Esophagus squamous epithelium (tissue), 5 donors: ENCODE results near the gene ELAPOR2. TPM values are rescaled to one million over a fixed set of nuclear protein-coding genes. Genes with fewer than 3 reads are reported as not detected.

Experiments used
- DNase-seq: peaks from one replicate; lab custom pipeline; 2025; lab: John Stamatoyannopoulos, UW
- H3K27ac ChIP-seq, 4 donors: fragments of 200-600 bp; sonication (generic); one replicate each; pipeline ENCODE4 v1.5.1; 2016 to 2019; ENCODE audit warnings: mild to moderate bottlenecking in 1 of 4
- H3K27me3 ChIP-seq, 4 donors: fragments of 200-600 bp; sonication (generic); 1 replicate in 3 of 4; 2 replicates in 1 of 4; pipeline versions ENCODE4 v1.5.1 to v1.6.0; 2017 to 2021; ENCODE audit warnings: antibody characterized with exemption in 1 of 4
- H3K36me3 ChIP-seq, 3 donors: fragments of 200-600 bp; sonication (generic); one replicate each; pipeline ENCODE4 v1.5.1; 2016 to 2019
- H3K4me1 ChIP-seq, 3 donors: fragments of 200-600 bp; sonication (generic); one replicate each; pipeline ENCODE4 v1.5.1; 2017 to 2019
- H3K4me3 ChIP-seq, 4 donors: fragments of 200-600 bp; sonication (generic); 1 replicate in 3 of 4; 2 replicates in 1 of 4; pipeline ENCODE4 v1.5.1; 2016 to 2019; ENCODE audit warnings: mild to moderate bottlenecking in 2 of 4, moderate library complexity in 1 of 4
- H3K9me3 ChIP-seq, 3 donors: fragments of 200-600 bp; sonication (generic); one replicate each; pipeline ENCODE4 v1.5.1; 2016 to 2019
- POLR2A ChIP-seq, 4 donors: fragments of 450-650 bp; IDR thresholded peaks; one replicate each; pipeline ENCODE4 v1.6.1; 2017; ENCODE audit warnings: antibody characterized with exemption in 4 of 4, mild to moderate bottlenecking in 4 of 4, moderate library complexity in 3 of 4
- WGBS, 2 donors: methylation state at CpG; one replicate each; pipeline ENCODE4 v1.1.5; 2018; 5-methylcytosine and 5-hydroxymethylcytosine counted together
- intact Hi-C: fragments of 100-400 bp; cut with DNase I; formaldehyde crosslinking; loops from one replicate; pipeline ENCODE4 v1.15.0; 2022
- total RNA-seq, 4 donors: library from RNA; depleted of rRNA; stranded (reverse); fragments of >200 nt; gene quantifications; one replicate each; pipeline ENCODE4 v1.1.0, GENCODE V29; 2016
- TF ChIP-seq, protein P1 (sequence below), 6 experiments: fragments of 450-650 bp in 4 of 6; fragments of 200-600 bp in 2 of 6; sonication (generic) in 2 of 6; IDR thresholded peaks; one replicate each; pipeline ENCODE4 v1.5.1; 2016 to 2019; ENCODE audit warnings: antibody characterized with exemption in 6 of 6, mild to moderate bottlenecking in 4 of 6, moderate library complexity in 4 of 6
- donor health status: DM: yes; HTN: yes; CAD: no.

The ELAPOR2 gene
- total RNA-seq, 4 donors from 2014 or later, result 0.45 to 10.9 (median 3.3) TPM

DNA sequence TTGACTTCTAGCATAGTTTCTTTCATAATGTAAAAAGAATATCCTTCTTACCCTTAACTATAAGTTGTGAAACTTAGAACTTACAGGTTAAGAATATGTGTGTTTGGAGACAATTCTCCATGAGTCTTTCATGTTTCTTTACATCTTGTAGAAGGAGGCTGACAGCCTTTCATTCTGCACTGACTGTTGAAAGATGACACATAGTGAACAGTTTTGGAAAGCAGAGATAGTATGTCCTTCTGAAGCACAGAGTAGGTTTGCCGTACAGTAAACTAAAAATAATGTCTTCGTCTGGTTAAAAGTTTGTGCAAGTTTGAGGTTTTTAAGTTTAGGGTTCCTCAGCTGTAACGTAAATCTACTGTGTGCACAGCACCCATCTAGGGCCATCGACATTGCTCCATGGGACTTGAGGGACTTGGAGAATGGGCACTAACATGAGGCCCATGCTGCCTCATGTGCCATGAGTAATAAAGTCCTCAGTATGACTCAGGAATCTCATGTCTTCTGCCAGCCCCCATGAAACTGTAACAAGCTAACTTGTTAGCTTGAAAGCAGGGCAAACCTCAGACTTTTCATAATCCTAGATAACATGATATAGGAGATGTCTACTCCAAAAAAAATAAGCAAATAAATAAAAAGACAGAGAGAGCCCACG, 24.5 kb upstream of the ELAPOR2 start:
- H3K36me3 ChIP-seq, result no peaks in the 10 kb centered on the region
- no peak overlapping the region for H3K4me3 ChIP-seq
- no peak for TF ChIP-seq POLR2A (IDR thresholded peaks at IDR 0.05)
- TF ChIP-seq, protein P1, sequence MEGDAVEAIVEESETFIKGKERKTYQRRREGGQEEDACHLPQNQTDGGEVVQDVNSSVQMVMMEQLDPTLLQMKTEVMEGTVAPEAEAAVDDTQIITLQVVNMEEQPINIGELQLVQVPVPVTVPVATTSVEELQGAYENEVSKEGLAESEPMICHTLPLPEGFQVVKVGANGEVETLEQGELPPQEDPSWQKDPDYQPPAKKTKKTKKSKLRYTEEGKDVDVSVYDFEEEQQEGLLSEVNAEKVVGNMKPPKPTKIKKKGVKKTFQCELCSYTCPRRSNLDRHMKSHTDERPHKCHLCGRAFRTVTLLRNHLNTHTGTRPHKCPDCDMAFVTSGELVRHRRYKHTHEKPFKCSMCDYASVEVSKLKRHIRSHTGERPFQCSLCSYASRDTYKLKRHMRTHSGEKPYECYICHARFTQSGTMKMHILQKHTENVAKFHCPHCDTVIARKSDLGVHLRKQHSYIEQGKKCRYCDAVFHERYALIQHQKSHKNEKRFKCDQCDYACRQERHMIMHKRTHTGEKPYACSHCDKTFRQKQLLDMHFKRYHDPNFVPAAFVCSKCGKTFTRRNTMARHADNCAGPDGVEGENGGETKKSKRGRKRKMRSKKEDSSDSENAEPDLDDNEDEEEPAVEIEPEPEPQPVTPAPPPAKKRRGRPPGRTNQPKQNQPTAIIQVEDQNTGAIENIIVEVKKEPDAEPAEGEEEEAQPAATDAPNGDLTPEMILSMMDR (IDR thresholded peaks at IDR 0.05), result no peak
- DNase-seq, result no peak
- no peaks in the 10 kb centered on the region for H3K4me1 ChIP-seq
- WGBS, 2 donors, result 77 to 86% methylated on average over 5 of the region's 5 CpGs
- intact Hi-C loops, result no loop called here
- no peaks in the 10 kb centered on the region for H3K27me3 ChIP-seq
- H3K27ac ChIP-seq, result no peak overlapping the region
- H3K9me3 ChIP-seq, result no peaks in the 10 kb centered on the region

DNA sequence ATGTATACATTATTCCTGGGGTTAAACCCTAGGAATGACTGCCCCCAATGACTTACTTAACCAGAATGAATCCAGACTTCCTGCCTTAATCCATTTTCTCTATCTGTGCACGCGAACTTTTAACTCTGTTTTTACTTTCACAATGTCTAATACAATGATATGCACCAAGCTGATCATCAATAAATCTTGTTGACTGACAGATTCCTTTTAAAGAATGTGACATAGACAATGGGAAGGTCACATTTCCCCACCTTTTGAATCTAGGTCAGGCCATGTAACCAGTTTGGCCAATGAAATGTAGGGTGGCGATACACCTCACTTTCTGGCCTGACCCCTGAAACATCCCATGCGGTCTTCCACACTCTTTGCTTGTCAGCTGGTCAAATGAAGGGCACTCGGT, 23.2 kb upstream of the ELAPOR2 start:
- Histone ChIP-seq H3K4me1 (no peaks in the 10 kb centered on the region), H3K27me3 (no peaks in the 10 kb centered on the region), H3K9me3 (no peaks in the 10 kb centered on the region), H3K36me3 (no peaks in the 10 kb centered on the region), H3K4me3 (no peak overlapping the region), H3K27ac (no peak overlapping the region)
- DNase-seq, result no peak
- intact Hi-C loops, result no loop called here
- WGBS, 2 donors, result 91 to 92% methylated on average over 5 of the region's 5 CpGs
- no peak for TF ChIP-seq POLR2A (IDR thresholded peaks at IDR 0.05)
- TF ChIP-seq, protein P1 (IDR thresholded peaks at IDR 0.05), result no peak

DNA sequence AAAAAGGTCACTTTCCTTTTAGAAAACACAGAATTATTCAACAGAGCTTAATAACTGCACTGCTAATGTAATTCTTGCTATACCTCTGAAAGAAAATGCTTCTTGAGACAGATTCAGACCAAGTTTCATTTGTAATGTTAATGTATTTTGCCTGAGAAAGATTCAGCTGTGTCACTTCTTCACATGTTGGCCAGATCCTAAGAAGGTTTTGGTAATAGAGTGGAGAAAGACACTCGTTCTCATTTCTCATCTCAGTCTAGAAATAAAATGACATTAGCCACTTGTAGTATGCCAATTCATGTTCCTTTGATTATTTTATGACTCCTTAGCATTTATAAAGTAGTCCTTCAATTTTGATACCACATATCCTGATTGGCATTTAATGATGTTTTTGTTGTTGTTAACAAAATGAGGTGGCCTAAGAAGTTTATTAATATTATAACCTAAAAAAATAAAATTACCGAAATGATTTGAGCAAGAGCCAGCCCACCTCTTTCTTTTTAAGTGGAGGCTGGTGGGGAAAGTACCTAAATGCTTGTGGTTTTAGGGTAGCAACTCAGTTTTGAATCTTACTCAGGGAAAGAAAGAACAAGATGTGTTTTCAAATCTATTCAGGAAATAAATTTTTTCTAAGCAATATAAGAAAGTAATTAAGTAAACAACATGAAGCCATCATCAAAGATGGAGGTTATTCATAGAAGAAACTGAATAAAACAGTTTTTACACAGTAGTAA, 16.4 kb upstream of the ELAPOR2 start:
- H3K27ac ChIP-seq, result no peak overlapping the region
- no peak overlapping the region for H3K4me3 ChIP-seq
- H3K36me3 ChIP-seq, result no peaks in the 10 kb centered on the region
- intact Hi-C loops, result no loop called here
- TF ChIP-seq POLR2A (IDR thresholded peaks at IDR 0.05), result no peak
- TF ChIP-seq, protein P1 (IDR thresholded peaks at IDR 0.05), result no peak
- WGBS, 2 donors, result 40 to 47% methylated on average over 2 of the region's 2 CpGs
- DNase-seq, result no peak
- H3K9me3 ChIP-seq, result no peaks in the 10 kb centered on the region
- H3K4me1 ChIP-seq, result no peaks in the 10 kb centered on the region
- H3K27me3 ChIP-seq, result no peaks in the 10 kb centered on the region

DNA sequence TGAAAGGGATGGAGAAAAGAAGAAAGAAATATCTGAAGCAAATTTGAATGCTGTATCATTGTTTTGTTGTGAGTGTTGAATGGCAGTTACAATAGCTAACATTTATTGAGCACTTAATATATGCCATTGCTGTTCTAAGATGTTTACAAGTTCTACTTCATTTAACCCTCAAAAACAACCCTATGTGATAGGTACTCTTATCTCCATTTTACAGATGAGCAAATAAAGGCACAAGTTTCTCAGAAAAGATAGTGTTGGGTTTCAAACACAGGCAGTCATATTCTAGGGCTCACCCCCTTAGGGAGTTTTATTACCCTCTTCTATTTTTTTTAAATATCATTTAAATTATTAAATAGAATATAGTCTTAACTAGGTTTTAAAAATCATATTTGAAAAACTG, 8.3 kb upstream of the ELAPOR2 start:
- DNase-seq, result no peak
- no peaks in the 10 kb centered on the region for H3K4me1 ChIP-seq
- no peaks in the 10 kb centered on the region for H3K36me3 ChIP-seq
- H3K27ac ChIP-seq, result no peak overlapping the region
- H3K9me3 ChIP-seq, result no peaks in the 10 kb centered on the region
- H3K27me3 ChIP-seq, result no peaks in the 10 kb centered on the region
- TF ChIP-seq POLR2A (IDR thresholded peaks at IDR 0.05), result no peak
- TF ChIP-seq, protein P1 (IDR thresholded peaks at IDR 0.05), result no peak
- intact Hi-C loops, result no loop called here
- H3K4me3 ChIP-seq, result no peak overlapping the region

DNA sequence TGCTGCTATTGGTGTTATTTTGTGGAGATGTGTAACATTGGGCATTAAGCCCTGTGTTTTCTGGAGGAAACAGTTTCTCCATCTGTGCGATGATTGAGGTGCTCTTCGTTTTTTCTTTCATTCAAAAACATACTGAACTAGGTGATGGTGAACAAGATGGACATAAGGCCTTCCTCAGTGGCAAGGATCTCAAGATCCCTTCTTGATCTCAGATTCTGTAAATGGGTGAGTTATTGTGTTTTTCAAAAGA, 759 bp upstream of the ELAPOR2 start:
- peak overlapping the region in 2 of 4 donors; percentile 62 to 81 for H3K4me3 ChIP-seq
- 42 to 60% methylated on average over 2 of the region's 2 CpGs for WGBS, 2 donors
- TF ChIP-seq POLR2A (IDR thresholded peaks at IDR 0.05), result no peak
- TF ChIP-seq, protein P1 (IDR thresholded peaks at IDR 0.05), result no peak
- H3K9me3 ChIP-seq, result no peaks in the 10 kb centered on the region
- H3K27ac ChIP-seq, result peak overlapping the region in 3 of 4 donors; percentile 4 to 81 (median 78)
- no peak for DNase-seq
- H3K4me1 ChIP-seq, result peaks cover 6 to 18% (median 8%) of the 10 kb centered on the region in 3 donors
- H3K36me3 ChIP-seq, result no peaks in the 10 kb centered on the region
- intact Hi-C loops, result no loop called here
- peaks cover 0 to 13% (median 0%) of the 10 kb centered on the region in 4 donors for H3K27me3 ChIP-seq
